MCF 10A (cell line): ENCODE data around the gene PRPF6. TPM values are rescaled to one million over a fixed set of nuclear protein-coding genes. Genes with fewer than 3 reads are reported as not detected.

Source experiments
- BruUV-seq: library from RNA; stranded (reverse); fragments of 400-500 nt; replicated peaks from 2 replicates; lab custom pipeline; 2021; lab: Mats Ljungman, UMichigan
- CTCF ChIA-PET: fragments of 300-600 bp; sonication (Branson Sonifier 250); formaldehyde crosslinking; extraction: SDS; loops from one replicate; lab custom pipeline; 2021; ENCODE audit warnings: antibody characterized with exemption, inconsistent platforms; lab: Yijun Ruan, JAX
- POLR2A ChIA-PET: fragments of 300-600, 350-650 bp; sonication (Branson Sonifier 250); formaldehyde crosslinking; extraction: SDS; loops from one replicate; lab custom pipeline; 2020; ENCODE audit warnings: antibody characterized with exemption, inconsistent platforms; lab: Yijun Ruan, JAX
- DNase-seq: peaks from one replicate; pipeline ENCODE4 v3.0.0-alpha.2; 2018; ENCODE audit not compliant: unreplicated experiment
- H3K27ac Mint-ChIP-seq: one replicate; pipeline ENCODE4 v1.8.0; 2022; ENCODE audit warnings: mild to moderate bottlenecking, low read depth, mixed read lengths; ENCODE audit not compliant: unreplicated experiment
- H3K27me3 Mint-ChIP-seq: one replicate; pipeline ENCODE4 v1.8.0; 2022; ENCODE audit warnings: mixed read lengths; ENCODE audit not compliant: insufficient read depth, unreplicated experiment
- H3K36me3 Mint-ChIP-seq: one replicate; pipeline ENCODE4 v1.8.0; 2022; ENCODE audit warnings: mild to moderate bottlenecking, moderate library complexity, mixed read lengths; ENCODE audit not compliant: insufficient read depth, unreplicated experiment
- H3K4me1 Mint-ChIP-seq: one replicate; pipeline ENCODE4 v1.8.0; 2022; ENCODE audit warnings: mixed read lengths; ENCODE audit not compliant: insufficient read depth, unreplicated experiment
- H3K4me3 Mint-ChIP-seq: one replicate; pipeline ENCODE4 v1.8.0; 2022; ENCODE audit warnings: mild to moderate bottlenecking, moderate library complexity, mixed read lengths; ENCODE audit not compliant: unreplicated experiment
- H3K9me3 Mint-ChIP-seq: one replicate; pipeline ENCODE4 v1.8.0; 2022; ENCODE audit warnings: mixed read lengths; ENCODE audit not compliant: unreplicated experiment
- intact Hi-C: fragments of 100-400 bp; cut with micrococcal nuclease; formaldehyde crosslinking; loops from 2 replicates; pipeline ENCODE4 v1.14.1; 2022
- total RNA-seq: library from RNA; stranded (reverse); gene quantifications from 2 replicates; pipeline ENCODE4 v1.2.3, GENCODE V29; 2022
- TF ChIP-seq, protein P1 (sequence below): fragments of 200-600 bp; IDR thresholded peaks from one replicate; pipeline ENCODE4 v1.8.0; 2022; ENCODE audit warnings: antibody characterized with exemption, mild to moderate bottlenecking; ENCODE audit not compliant: unreplicated experiment

Gene PRPF6
- total RNA-seq, 1 experiment from 2014 or later = 70.9 TPM

DNA sequence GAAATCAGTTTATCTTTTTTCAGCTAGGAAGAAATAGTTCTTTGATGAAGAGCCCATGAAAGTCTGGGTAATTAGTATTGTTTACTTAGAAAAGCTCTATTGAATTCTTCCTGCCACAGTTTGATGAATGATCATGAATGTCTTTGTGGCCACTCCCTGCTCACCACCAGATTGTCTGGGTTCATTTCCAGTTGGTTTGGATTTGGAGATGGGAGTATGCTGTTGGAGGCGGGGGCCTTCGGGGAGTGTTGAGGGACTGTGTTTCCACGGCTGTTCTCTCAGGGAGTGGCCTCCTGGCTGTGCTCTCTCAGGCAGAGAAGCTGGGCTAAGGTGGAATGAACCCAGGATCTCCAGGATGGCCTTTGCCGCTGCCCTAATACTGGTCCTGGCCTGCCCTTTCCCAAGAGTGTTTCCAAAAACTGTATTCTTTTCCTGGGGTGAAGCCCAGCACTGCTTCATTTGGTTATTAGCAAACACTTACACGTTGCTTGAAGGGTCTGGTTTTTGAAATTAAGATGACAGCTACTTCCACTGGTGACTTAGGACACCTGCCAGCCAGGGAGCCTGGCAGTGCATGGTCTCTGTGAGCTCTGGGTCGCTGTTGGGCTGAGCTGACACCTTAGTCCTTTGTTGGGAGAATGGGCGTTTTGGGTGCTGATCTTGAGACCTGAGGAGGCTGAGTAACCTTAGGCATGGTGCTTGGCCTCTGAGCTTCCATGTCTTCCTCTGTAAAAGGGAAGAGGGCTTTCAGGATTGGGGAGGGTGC is 23.2 kb downstream of the PRPF6 start:
- H3K27me3 Mint-ChIP-seq = no peaks in the 10 kb centered on the region
- intact Hi-C loops = no loop called here
- TF ChIP-seq, protein P1, sequence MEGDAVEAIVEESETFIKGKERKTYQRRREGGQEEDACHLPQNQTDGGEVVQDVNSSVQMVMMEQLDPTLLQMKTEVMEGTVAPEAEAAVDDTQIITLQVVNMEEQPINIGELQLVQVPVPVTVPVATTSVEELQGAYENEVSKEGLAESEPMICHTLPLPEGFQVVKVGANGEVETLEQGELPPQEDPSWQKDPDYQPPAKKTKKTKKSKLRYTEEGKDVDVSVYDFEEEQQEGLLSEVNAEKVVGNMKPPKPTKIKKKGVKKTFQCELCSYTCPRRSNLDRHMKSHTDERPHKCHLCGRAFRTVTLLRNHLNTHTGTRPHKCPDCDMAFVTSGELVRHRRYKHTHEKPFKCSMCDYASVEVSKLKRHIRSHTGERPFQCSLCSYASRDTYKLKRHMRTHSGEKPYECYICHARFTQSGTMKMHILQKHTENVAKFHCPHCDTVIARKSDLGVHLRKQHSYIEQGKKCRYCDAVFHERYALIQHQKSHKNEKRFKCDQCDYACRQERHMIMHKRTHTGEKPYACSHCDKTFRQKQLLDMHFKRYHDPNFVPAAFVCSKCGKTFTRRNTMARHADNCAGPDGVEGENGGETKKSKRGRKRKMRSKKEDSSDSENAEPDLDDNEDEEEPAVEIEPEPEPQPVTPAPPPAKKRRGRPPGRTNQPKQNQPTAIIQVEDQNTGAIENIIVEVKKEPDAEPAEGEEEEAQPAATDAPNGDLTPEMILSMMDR = no peak
- no peaks in the 10 kb centered on the region for H3K4me1 Mint-ChIP-seq
- POLR2A ChIA-PET = interaction anchor here (1.0 to 1.8 kb wide), 3 partner anchors 13 to 22 kb away, joined by 3 to 7 read pairs (median 3); no protein-coding TSS in a partner anchor
- no peak overlapping the region for H3K27ac Mint-ChIP-seq
- BruUV-seq = no TSS peak
- H3K4me3 Mint-ChIP-seq = no peak overlapping the region
- peaks cover 79% of the 10 kb centered on the region for H3K36me3 Mint-ChIP-seq
- CTCF ChIA-PET = interaction anchor here (0.6 to 3.9 kb wide), 4 partner anchors 16 to 53 kb away, joined by 3 to 18 read pairs (median 4); partner anchors contain the start of gene PRPF6
- no peaks in the 10 kb centered on the region for H3K9me3 Mint-ChIP-seq
- DNase-seq = no peak

DNA sequence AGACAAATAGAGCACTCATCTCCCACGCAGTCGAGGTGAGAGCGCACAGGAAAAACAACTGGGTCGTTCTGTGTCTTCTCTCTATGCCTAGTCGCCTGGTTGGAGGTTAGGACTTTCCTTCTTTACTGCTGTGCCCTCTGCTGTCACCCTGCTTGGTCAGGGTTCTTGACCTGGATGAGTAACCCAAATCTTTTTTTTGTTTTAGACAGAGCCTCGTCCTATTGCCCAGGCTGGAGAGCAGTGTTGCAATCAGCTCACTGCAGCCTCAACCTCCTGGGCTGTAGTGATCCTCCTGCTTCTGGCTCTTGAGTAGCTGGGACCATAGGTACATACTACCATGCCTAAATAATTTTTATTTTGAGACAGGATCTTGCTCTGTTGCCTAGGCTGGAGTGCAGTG is 24.5 kb downstream of the PRPF6 start:
- no peak for DNase-seq

DNA sequence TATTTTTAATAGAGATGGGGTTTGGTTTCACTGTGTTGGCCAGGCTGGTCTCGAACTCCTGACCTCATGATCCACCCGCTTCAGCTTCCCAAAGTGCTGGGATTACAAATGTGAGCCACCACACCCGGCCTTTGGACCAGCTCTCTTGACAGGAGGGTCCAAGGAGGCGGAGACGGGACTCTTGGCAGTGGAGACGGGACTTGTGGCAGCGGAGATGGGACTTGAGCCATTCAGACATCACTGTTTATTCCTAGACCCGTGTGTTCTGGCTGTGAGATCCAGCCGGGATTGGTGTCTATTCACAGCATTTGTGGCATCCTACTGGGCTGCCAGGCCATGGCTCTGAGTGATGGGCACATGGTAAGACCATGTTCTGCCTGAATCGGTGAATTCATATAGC is 25.6 kb downstream of the PRPF6 start:
- POLR2A ChIA-PET = no interaction called here
- no peak for DNase-seq
- no peak overlapping the region for H3K27ac Mint-ChIP-seq
- H3K4me1 Mint-ChIP-seq = no peaks in the 10 kb centered on the region
- CTCF ChIA-PET = interaction anchor here (0.5 to 3.9 kb wide), 3 partner anchors 32 to 50 kb away, joined by 3 to 18 read pairs (median 12); partner anchors contain the start of gene UCKL1
- H3K4me3 Mint-ChIP-seq = no peak overlapping the region
- H3K9me3 Mint-ChIP-seq = no peaks in the 10 kb centered on the region
- TF ChIP-seq, protein P1 = no peak
- H3K36me3 Mint-ChIP-seq = peaks cover 68% of the 10 kb centered on the region
- H3K27me3 Mint-ChIP-seq = no peaks in the 10 kb centered on the region
- BruUV-seq = no TSS peak
- intact Hi-C loops = no loop called here

More for the DNA sequence above, 24.5 kb downstream of the PRPF6 start:
- Mint-ChIP-seq H3K36me3 (peaks cover 79% of the 10 kb centered on the region), H3K9me3 (no peaks in the 10 kb centered on the region), H3K4me1 (no peaks in the 10 kb centered on the region), H3K27me3 (no peaks in the 10 kb centered on the region), H3K4me3 (no peak overlapping the region), H3K27ac (no peak overlapping the region)
- no TSS peak for BruUV-seq
- POLR2A ChIA-PET = interaction anchor here (0.9 kb wide), 1 partner anchor 39 kb away, joined by 4 read pairs; no protein-coding TSS in a partner anchor
- intact Hi-C loops = no loop called here
- CTCF ChIA-PET = interaction anchor here (0.7 to 3.9 kb wide), 2 partner anchors 33 to 108 kb away, joined by 3 to 18 read pairs; no protein-coding TSS in a partner anchor
- TF ChIP-seq, protein P1 = no peak

DNA sequence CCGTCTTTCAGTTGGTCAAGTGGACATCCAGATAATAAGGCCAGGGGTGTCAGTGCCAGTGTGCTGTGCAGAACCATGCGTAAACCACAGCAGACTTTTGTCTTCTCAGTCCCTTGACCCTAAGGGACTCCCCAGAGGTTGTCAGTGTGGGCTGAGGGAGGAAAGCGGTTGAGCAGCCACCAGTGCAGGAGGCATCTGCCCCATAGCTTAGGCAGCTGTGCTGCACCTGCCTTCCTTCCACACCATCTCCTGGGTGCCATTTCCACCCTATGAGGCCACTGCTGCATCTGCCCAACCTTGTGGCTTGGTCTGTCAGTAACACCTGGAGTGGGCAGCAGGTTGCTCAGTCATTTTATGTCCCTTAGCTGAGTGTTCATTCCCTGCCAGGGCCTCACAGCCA is 26.0 kb downstream of the PRPF6 start:
- no peak overlapping the region for H3K27ac Mint-ChIP-seq
- CTCF ChIA-PET = interaction anchor here (0.6 to 2.2 kb wide), 3 partner anchors 20 to 50 kb away, joined by 3 to 12 read pairs (median 4); no protein-coding TSS in a partner anchor
- TF ChIP-seq, protein P1 = no peak
- DNase-seq = no peak
- no peaks in the 10 kb centered on the region for H3K4me1 Mint-ChIP-seq
- intact Hi-C loops = no loop called here
- H3K4me3 Mint-ChIP-seq = no peak overlapping the region
- no TSS peak for BruUV-seq
- H3K36me3 Mint-ChIP-seq = peaks cover 64% of the 10 kb centered on the region
- H3K27me3 Mint-ChIP-seq = no peaks in the 10 kb centered on the region
- POLR2A ChIA-PET = no interaction called here
- H3K9me3 Mint-ChIP-seq = no peaks in the 10 kb centered on the region
